OCI-LY1 (cell line): ENCODE data around the gene CARD11.

ENCODE experiments used
- H2AFZ ChIP-seq: fragments of 200-600 bp; sonication (generic), shearing (Covaris generic); 2 replicates; pipeline ENCODE4 v1.6.0; 2014; ENCODE audit warnings: antibody characterized with exemption, mild to moderate bottlenecking, low read length
- H3F3A ChIP-seq: fragments of 200-600 bp; sonication (generic), shearing (Covaris generic); 2 replicates; pipeline ENCODE4 v1.6.0; 2014; ENCODE audit warnings: mild to moderate bottlenecking, antibody characterized with exemption, low read length, moderate library complexity; ENCODE audit not compliant: insufficient read depth
- H3K27ac ChIP-seq: fragments of 200-600 bp; sonication (generic); 2 replicates; pipeline ENCODE4 v1.5.1; 2014; ENCODE audit warnings: low read length, mixed run types, mild to moderate bottlenecking, low read depth; ENCODE audit not compliant: poor library complexity, severe bottlenecking
- H3K27me3 ChIP-seq: fragments of 200-600 bp; sonication (generic); 2 replicates; pipeline ENCODE4 v1.6.0; 2014; ENCODE audit warnings: antibody characterized with exemption, mild to moderate bottlenecking, low read length, moderate library complexity; ENCODE audit not compliant: insufficient read depth
- H3K36me3 ChIP-seq: fragments of 200-600 bp; sonication (generic); 2 replicates; pipeline ENCODE4 v1.6.1; 2014; ENCODE audit warnings: mild to moderate bottlenecking, antibody characterized with exemption, low read length, moderate library complexity, mixed read lengths; ENCODE audit not compliant: insufficient read depth
- H3K4me1 ChIP-seq: fragments of 200-600 bp; sonication (generic); 2 replicates; pipeline ENCODE4 v1.5.1; 2014; ENCODE audit warnings: mild to moderate bottlenecking, low read length, moderate library complexity; ENCODE audit not compliant: insufficient read depth, severe bottlenecking
- H3K4me2 ChIP-seq: fragments of 200-600 bp; sonication (generic), shearing (Covaris generic); 2 replicates; pipeline ENCODE4 v1.6.1; 2014; ENCODE audit warnings: low read length
- H3K4me3 ChIP-seq: fragments of 200-600 bp; sonication (generic); 2 replicates; pipeline ENCODE4 v1.5.1; 2014; ENCODE audit warnings: low read length, low read depth, mild to moderate bottlenecking, mixed read lengths; ENCODE audit not compliant: poor library complexity, severe bottlenecking
- H3K79me2 ChIP-seq: fragments of 200-600 bp; shearing (Covaris generic); 2 replicates; pipeline ENCODE4 v1.6.1; 2016; ENCODE audit warnings: mixed run types, low read length, mixed read lengths; ENCODE audit not compliant: insufficient read depth
- H3K9ac ChIP-seq: fragments of 200-600 bp; sonication (generic), shearing (Covaris generic); 2 replicates; pipeline ENCODE4 v1.6.1; 2014; ENCODE audit warnings: mild to moderate bottlenecking, low read length, mixed read lengths
- H3K9me2 ChIP-seq: fragments of 200-600 bp; sonication (generic), shearing (Covaris generic); 2 replicates; pipeline ENCODE4 v1.6.1; 2014; ENCODE audit warnings: low read depth, mild to moderate bottlenecking, low read length, mixed read lengths
- H3K9me3 ChIP-seq: fragments of 200-600 bp; shearing (Covaris generic); 2 replicates; pipeline ENCODE4 v1.6.1; 2014; ENCODE audit warnings: low read length, mixed read lengths
- H4K20me1 ChIP-seq: fragments of 200-600 bp; sonication (generic), shearing (Covaris generic); 2 replicates; pipeline ENCODE4 v1.6.0; 2016; ENCODE audit warnings: mild to moderate bottlenecking, low read length; ENCODE audit not compliant: insufficient read depth
- EZH2 ChIP-seq: fragments of 200-600 bp; sonication (generic), shearing (Covaris generic); IDR thresholded peaks from 2 replicates; pipeline ENCODE4 v1.8.0; 2017; ENCODE audit warnings: borderline replicate concordance, mixed run types, mild to moderate bottlenecking, antibody characterized with exemption, low read length, moderate library complexity, mixed read lengths
- TF ChIP-seq, protein P1 (sequence below): fragments of 200-600 bp; sonication (generic), shearing (Covaris generic); IDR thresholded peaks from 2 replicates; pipeline ENCODE4 v1.5.1; 2017; ENCODE audit warnings: mild to moderate bottlenecking, antibody characterized with exemption, low read length, moderate library complexity, mixed read lengths

Gene CARD11

DNA sequence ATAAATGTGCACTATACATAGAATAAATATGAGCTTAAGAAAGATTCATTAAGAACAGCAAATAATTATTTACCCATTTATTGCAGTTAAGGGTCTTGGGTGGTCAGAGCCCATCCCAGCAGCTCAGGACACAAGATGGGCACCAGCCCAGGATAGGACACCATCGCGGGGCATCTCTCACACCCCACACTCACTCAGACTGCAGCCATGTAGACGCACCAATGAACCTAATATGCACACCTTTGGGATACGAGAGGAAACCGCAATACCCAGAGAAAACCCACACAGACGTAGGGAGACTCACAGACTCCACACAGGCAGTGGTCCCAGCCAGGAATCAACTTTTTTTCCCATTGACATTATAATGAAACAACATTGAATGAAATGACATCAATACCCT lies 36.0 kb downstream of the CARD11 start:
- no peak overlapping the region for H3K4me3 ChIP-seq
- H2AFZ ChIP-seq: no peak overlapping the region
- no peak overlapping the region for H3K27ac ChIP-seq
- H3K9ac ChIP-seq: no peak overlapping the region
- H3K79me2 ChIP-seq: no peaks in the 10 kb centered on the region
- no peaks in the 10 kb centered on the region for H4K20me1 ChIP-seq
- H3K9me3 ChIP-seq: no peaks in the 10 kb centered on the region
- TF ChIP-seq EZH2: no peak
- TF ChIP-seq, protein P1, sequence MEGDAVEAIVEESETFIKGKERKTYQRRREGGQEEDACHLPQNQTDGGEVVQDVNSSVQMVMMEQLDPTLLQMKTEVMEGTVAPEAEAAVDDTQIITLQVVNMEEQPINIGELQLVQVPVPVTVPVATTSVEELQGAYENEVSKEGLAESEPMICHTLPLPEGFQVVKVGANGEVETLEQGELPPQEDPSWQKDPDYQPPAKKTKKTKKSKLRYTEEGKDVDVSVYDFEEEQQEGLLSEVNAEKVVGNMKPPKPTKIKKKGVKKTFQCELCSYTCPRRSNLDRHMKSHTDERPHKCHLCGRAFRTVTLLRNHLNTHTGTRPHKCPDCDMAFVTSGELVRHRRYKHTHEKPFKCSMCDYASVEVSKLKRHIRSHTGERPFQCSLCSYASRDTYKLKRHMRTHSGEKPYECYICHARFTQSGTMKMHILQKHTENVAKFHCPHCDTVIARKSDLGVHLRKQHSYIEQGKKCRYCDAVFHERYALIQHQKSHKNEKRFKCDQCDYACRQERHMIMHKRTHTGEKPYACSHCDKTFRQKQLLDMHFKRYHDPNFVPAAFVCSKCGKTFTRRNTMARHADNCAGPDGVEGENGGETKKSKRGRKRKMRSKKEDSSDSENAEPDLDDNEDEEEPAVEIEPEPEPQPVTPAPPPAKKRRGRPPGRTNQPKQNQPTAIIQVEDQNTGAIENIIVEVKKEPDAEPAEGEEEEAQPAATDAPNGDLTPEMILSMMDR: no peak
- no peaks in the 10 kb centered on the region for H3F3A ChIP-seq
- no peak overlapping the region for H3K4me2 ChIP-seq
- H3K4me1 ChIP-seq: no peaks in the 10 kb centered on the region
- H3K27me3 ChIP-seq: no peaks in the 10 kb centered on the region
- H3K36me3 ChIP-seq: peaks cover 18% of the 10 kb centered on the region
- no peaks in the 10 kb centered on the region for H3K9me2 ChIP-seq

DNA sequence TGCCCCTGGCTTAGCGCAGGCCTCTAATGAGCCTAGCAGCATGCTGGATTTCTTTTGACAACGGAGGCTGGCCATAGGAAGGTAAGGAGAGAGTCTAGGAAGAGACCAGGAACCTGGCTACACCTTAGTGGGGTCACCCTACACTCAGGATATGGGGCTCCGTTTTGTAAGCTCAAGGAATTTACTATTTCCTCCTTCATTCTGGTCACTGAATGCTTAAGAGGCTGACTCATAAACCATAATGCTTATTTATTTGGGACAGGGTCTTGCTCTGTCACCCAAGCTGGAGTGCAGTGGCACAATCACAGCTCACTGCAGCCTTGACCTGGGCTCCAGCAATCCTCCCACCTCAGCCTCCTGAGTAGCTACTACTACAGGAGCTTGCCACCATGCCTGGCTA lies 38.4 kb downstream of the CARD11 start:
- Histone ChIP-seq H3K27me3 (no peaks in the 10 kb centered on the region), H3K27ac (no peak overlapping the region), H4K20me1 (no peaks in the 10 kb centered on the region), H3K4me3 (no peak overlapping the region), H2AFZ (no peak overlapping the region), H3F3A (no peaks in the 10 kb centered on the region), H3K9ac (no peak overlapping the region), H3K9me2 (no peaks in the 10 kb centered on the region), H3K9me3 (no peaks in the 10 kb centered on the region), H3K79me2 (no peaks in the 10 kb centered on the region), H3K4me2 (no peak overlapping the region), H3K36me3 (peaks cover 20% of the 10 kb centered on the region), H3K4me1 (no peaks in the 10 kb centered on the region)
- no peak for TF ChIP-seq EZH2
- TF ChIP-seq, protein P1: no peak

DNA sequence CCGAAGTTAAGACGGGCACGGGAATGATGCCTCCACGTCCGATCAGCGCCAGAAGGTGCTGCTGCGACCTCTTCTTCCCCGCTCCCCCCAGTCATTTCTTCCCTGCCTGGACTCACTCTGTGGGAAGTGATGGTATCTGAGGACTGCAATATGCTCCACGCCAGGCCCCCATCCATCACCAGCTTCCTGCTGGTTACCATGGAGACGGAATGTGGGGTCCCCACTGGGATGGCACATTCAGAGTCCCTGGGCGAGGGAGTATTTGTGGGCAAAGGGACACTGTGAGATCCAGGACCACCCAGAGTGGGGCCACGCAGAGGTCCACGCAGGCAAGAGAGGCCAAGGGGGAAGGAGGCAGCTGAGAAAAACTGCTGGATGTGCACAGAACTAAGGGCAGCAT lies 39.7 kb downstream of the CARD11 start:
- Histone ChIP-seq H3K79me2 (no peaks in the 10 kb centered on the region), H3K9me3 (no peaks in the 10 kb centered on the region), H3K27me3 (no peaks in the 10 kb centered on the region), H2AFZ (no peak overlapping the region), H3F3A (no peaks in the 10 kb centered on the region), H3K9ac (no peak overlapping the region), H3K27ac (no peak overlapping the region), H3K9me2 (no peaks in the 10 kb centered on the region), H3K4me2 (no peak overlapping the region), H3K4me1 (no peaks in the 10 kb centered on the region), H3K4me3 (no peak overlapping the region), H4K20me1 (no peaks in the 10 kb centered on the region), H3K36me3 (peaks cover 20% of the 10 kb centered on the region)
- TF ChIP-seq EZH2: no peak
- TF ChIP-seq, protein P1: no peak
